Measurements from ENCODE around the gene EPHA3. TPM values are rescaled to one million over a fixed set of nuclear protein-coding genes. Genes with fewer than 3 reads are reported as not detected.

Gene EPHA3
- total RNA-seq, 1 experiment from 2014 or later = 21.5 TPM

DNA sequence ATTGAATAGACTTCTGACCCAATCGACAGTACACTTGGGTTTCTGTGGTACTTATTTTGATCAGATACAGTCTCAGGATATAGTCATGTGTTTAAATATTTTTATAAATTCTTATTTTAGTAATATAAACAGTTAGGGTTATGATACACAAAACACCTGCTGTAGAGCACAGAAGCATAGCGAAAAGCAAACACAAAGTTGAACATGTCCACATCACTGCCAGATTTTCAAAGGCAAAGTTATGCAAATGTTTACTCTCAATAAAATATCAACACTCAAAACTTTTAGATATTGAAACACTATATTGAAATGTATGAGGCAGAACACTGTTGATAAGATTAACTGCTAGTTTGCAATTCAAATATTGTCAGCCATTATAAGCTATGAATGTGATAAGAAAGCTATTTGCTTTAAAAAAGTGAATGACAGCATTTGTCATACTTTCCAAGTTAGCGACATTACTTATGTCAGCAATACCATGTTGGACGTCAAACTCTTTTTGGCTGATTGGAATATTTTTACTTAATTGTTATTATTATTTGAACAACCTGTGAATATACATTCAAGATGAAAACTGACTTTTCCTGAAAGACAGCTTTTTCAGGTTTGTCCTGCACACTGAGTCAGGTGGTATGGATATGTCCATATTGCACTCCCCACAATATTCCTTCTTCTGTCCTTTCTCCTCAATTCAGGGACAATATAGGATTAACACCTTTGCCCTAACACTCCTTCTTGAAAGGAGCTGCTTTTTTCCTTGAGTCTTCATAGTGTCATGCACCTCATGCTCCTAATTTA lies 367.1 kb downstream of the EPHA3 start:
- no TSS peak for BruUV-seq (replicated peaks)
- intact Hi-C loops (cut with micrococcal nuclease; ENCODE audit: unreplicated experiment) = no loop called here
- H3K36me3 ChIP-seq (ENCODE audit: insufficient read depth, low read length, poor library complexity, severe bottlenecking) = no peaks in the 10 kb centered on the region
- H3K4me3 ChIP-seq (ENCODE audit: low read depth, low read length, poor library complexity, severe bottlenecking) = no peak overlapping the region
- no peaks in the 10 kb centered on the region for H3K27me3 ChIP-seq (replicated peaks; ENCODE audit: insufficient read depth, low read depth, low read length, poor library complexity)
- CTCF ChIA-PET = no interaction called here
- no peaks in the 10 kb centered on the region for H3K4me1 ChIP-seq (ENCODE audit: insufficient read depth, low read length, poor library complexity, severe bottlenecking)
- TF ChIP-seq EZH2 (IDR thresholded peaks at IDR 0.05; ENCODE audit: borderline replicate concordance, low read depth, low read length, poor library complexity, severe bottlenecking) = no peak
- TF ChIP-seq, protein P1, sequence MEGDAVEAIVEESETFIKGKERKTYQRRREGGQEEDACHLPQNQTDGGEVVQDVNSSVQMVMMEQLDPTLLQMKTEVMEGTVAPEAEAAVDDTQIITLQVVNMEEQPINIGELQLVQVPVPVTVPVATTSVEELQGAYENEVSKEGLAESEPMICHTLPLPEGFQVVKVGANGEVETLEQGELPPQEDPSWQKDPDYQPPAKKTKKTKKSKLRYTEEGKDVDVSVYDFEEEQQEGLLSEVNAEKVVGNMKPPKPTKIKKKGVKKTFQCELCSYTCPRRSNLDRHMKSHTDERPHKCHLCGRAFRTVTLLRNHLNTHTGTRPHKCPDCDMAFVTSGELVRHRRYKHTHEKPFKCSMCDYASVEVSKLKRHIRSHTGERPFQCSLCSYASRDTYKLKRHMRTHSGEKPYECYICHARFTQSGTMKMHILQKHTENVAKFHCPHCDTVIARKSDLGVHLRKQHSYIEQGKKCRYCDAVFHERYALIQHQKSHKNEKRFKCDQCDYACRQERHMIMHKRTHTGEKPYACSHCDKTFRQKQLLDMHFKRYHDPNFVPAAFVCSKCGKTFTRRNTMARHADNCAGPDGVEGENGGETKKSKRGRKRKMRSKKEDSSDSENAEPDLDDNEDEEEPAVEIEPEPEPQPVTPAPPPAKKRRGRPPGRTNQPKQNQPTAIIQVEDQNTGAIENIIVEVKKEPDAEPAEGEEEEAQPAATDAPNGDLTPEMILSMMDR (conservative IDR thresholded peaks at IDR 0.05; ENCODE audit: low read depth, low read length) = no peak
- no peak overlapping the region for H3K27ac ChIP-seq (ENCODE audit: low read depth, low read length, poor library complexity, severe bottlenecking)
- no peak for DNase-seq (ENCODE audit: low spot score)
- H3K9me3 ChIP-seq (ENCODE audit: low read depth, low read length, poor library complexity, severe bottlenecking) = no peaks in the 10 kb centered on the region
- POLR2A ChIA-PET (ENCODE audit: low non-redundant PET) = no interaction called here

GRCh38 chr3:89488800-89489580 lies 381.6 kb downstream of the EPHA3 start:
- ChIA-PET CTCF (no interaction called here), POLR2A (ENCODE audit: low non-redundant PET) (no interaction called here)
- no peaks in the 10 kb centered on the region for H3K9me3 ChIP-seq (ENCODE audit: low read depth, low read length, poor library complexity, severe bottlenecking)
- no peak for TF ChIP-seq EZH2 (IDR thresholded peaks at IDR 0.05; ENCODE audit: borderline replicate concordance, low read depth, low read length, poor library complexity, severe bottlenecking)
- TF ChIP-seq, protein P1 (conservative IDR thresholded peaks at IDR 0.05; ENCODE audit: low read depth, low read length) = no peak
- no peaks in the 10 kb centered on the region for H3K27me3 ChIP-seq (replicated peaks; ENCODE audit: insufficient read depth, low read depth, low read length, poor library complexity)
- intact Hi-C loops (cut with micrococcal nuclease; ENCODE audit: unreplicated experiment) = no loop called here
- DNase-seq (ENCODE audit: low spot score) = peak; percentile 93
- no TSS peak for BruUV-seq (replicated peaks)
- no peaks in the 10 kb centered on the region for H3K36me3 ChIP-seq (ENCODE audit: insufficient read depth, low read length, poor library complexity, severe bottlenecking)
- no peak overlapping the region for H3K4me3 ChIP-seq (ENCODE audit: low read depth, low read length, poor library complexity, severe bottlenecking)
- H3K27ac ChIP-seq (ENCODE audit: low read depth, low read length, poor library complexity, severe bottlenecking) = peak overlapping the region; percentile 6
- peaks cover 5% of the 10 kb centered on the region for H3K4me1 ChIP-seq (ENCODE audit: insufficient read depth, low read length, poor library complexity, severe bottlenecking)

DNA sequence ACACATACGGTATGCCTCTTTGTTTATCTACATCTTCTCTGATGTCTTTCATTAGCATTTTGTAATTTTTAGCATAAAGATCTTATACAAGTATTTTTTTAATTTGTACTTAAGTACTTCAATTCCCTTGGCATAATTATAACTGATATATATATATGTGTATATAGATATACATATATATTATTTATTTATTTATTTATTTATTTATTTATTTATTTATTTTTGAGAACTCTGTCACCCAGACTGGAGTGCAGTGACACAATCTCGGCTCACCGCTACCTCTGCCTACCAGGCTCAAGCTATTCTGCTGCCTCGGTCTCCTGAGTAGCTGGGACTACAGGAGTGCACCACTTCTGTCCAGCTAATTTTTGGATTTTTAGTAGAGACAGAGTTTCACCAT lies 382.7 kb downstream of the EPHA3 start:
- CTCF ChIA-PET = no interaction called here
- no peak for TF ChIP-seq EZH2 (IDR thresholded peaks at IDR 0.05; ENCODE audit: borderline replicate concordance, low read depth, low read length, poor library complexity, severe bottlenecking)
- TF ChIP-seq, protein P1 (conservative IDR thresholded peaks at IDR 0.05; ENCODE audit: low read depth, low read length) = no peak

More for the DNA sequence above, 382.7 kb downstream of the EPHA3 start:
- BruUV-seq (replicated peaks) = no TSS peak
- H3K4me1 ChIP-seq (ENCODE audit: insufficient read depth, low read length, poor library complexity, severe bottlenecking) = peaks cover 13% of the 10 kb centered on the region
- intact Hi-C loops (cut with micrococcal nuclease; ENCODE audit: unreplicated experiment) = no loop called here
- no peak overlapping the region for H3K4me3 ChIP-seq (ENCODE audit: low read depth, low read length, poor library complexity, severe bottlenecking)
- no peaks in the 10 kb centered on the region for H3K27me3 ChIP-seq (replicated peaks; ENCODE audit: insufficient read depth, low read depth, low read length, poor library complexity)
- H3K36me3 ChIP-seq (ENCODE audit: insufficient read depth, low read length, poor library complexity, severe bottlenecking) = no peaks in the 10 kb centered on the region
- no peaks in the 10 kb centered on the region for H3K9me3 ChIP-seq (ENCODE audit: low read depth, low read length, poor library complexity, severe bottlenecking)
- POLR2A ChIA-PET (ENCODE audit: low non-redundant PET) = no interaction called here
- DNase-seq (ENCODE audit: low spot score) = no peak
- no peak overlapping the region for H3K27ac ChIP-seq (ENCODE audit: low read depth, low read length, poor library complexity, severe bottlenecking)

Measured in A673 (cell line).